ENCODE data around the gene ADARB2. TPM values are rescaled to one million over a fixed set of nuclear protein-coding genes. Genes with fewer than 3 reads are reported as not detected.

ADARB2 gene
- polyA plus RNA-seq, 3 donors: not detected

GRCh38 chr10:1570416-1571051, 166.8 kb downstream of the ADARB2 start:
- Histone ChIP-seq H3K4me1 (ENCODE audit: control insufficient read depth in 1 of 2, insufficient read depth in 2 of 2, low read length in 2 of 2) (no peaks in the 10 kb centered on the region), H3K36me3 (replicated peaks in 1 of 2; ENCODE audit: control insufficient read depth in 1 of 2, insufficient read depth in 2 of 2, low read length in 2 of 2) (no peaks in the 10 kb centered on the region), H3K27ac (ENCODE audit: low read depth in 1 of 2, low read length in 2 of 2) (no peak overlapping the region), H3K27me3 (ENCODE audit: control insufficient read depth in 2 of 2, insufficient read depth in 2 of 2, low read length in 2 of 2) (no peaks in the 10 kb centered on the region), H3K4me2 (replicated peaks; ENCODE audit: extremely low read depth, low read length, poor library complexity, severe bottlenecking) (no peak overlapping the region), H3K9me3 (replicated peaks in 1 of 2; ENCODE audit: control insufficient read depth in 1 of 2, insufficient read depth in 1 of 2, low read length in 2 of 2) (no peaks in the 10 kb centered on the region), H3K4me3 (replicated peaks in 1 of 3; ENCODE audit: low read depth in 2 of 3, low read length in 3 of 3) (no peak overlapping the region), H2AFZ (ENCODE audit: insufficient read depth, low read depth, low read length, poor library complexity, severe bottlenecking) (no peak overlapping the region), H3K9ac (ENCODE audit: insufficient read depth, low read length, poor library complexity, severe bottlenecking) (no peak overlapping the region), H4K20me1 (ENCODE audit: insufficient read depth, low read length) (no peaks in the 10 kb centered on the region), H3K79me2 (ENCODE audit: insufficient read depth, low read length) (no peaks in the 10 kb centered on the region)
- no peak for DNase-seq
- Mint-ChIP-seq H3K4me1 (no peaks in the 10 kb centered on the region), H3K27ac (no peak overlapping the region), H3K9me3 (peaks cover 0 to 4% (median 0%) of the 10 kb centered on the region in 7 donors), H3K4me3 (no peak overlapping the region), H3K36me3 (no peaks in the 10 kb centered on the region), H3K27me3 (ENCODE audit: low read depth in 3 of 3) (peaks cover 1 to 9% (median 1%) of the 10 kb centered on the region in 3 donors)
- intact Hi-C loops (cut with micrococcal nuclease): no loop called here
- no peak for TF ChIP-seq CTCF (IDR thresholded peaks at IDR 0.05)
- WGBS (ENCODE audit: insufficient coverage): 83% methylated on average over 10 of the region's 10 CpGs

- H3K9ac ChIP-seq (ENCODE audit: insufficient read depth, low read length, poor library complexity, severe bottlenecking): no peak overlapping the region
- no peak overlapping the region for H3K4me3 Mint-ChIP-seq
- H3K9me3 ChIP-seq (replicated peaks in 1 of 2; ENCODE audit: control insufficient read depth in 1 of 2, insufficient read depth in 1 of 2, low read length in 2 of 2): no peaks in the 10 kb centered on the region
- no peaks in the 10 kb centered on the region for H3K36me3 ChIP-seq (replicated peaks in 1 of 2; ENCODE audit: control insufficient read depth in 1 of 2, insufficient read depth in 2 of 2, low read length in 2 of 2)
- no peak overlapping the region for H3K4me3 ChIP-seq (replicated peaks in 1 of 3; ENCODE audit: low read depth in 2 of 3, low read length in 3 of 3)
- intact Hi-C loops (cut with micrococcal nuclease): no loop called here
- H3K27me3 Mint-ChIP-seq (ENCODE audit: low read depth in 3 of 3): peaks cover 0 to 9% (median 1%) of the 10 kb centered on the region in 3 donors
- TF ChIP-seq CTCF (IDR thresholded peaks at IDR 0.05): no peak
- H4K20me1 ChIP-seq (ENCODE audit: insufficient read depth, low read length): no peaks in the 10 kb centered on the region
- no peaks in the 10 kb centered on the region for H3K27me3 ChIP-seq (ENCODE audit: control insufficient read depth in 2 of 2, insufficient read depth in 2 of 2, low read length in 2 of 2)
- H3K27ac ChIP-seq (ENCODE audit: low read depth in 1 of 2, low read length in 2 of 2): no peak overlapping the region
- H3K79me2 ChIP-seq (ENCODE audit: insufficient read depth, low read length): no peaks in the 10 kb centered on the region
- H3K4me1 ChIP-seq (ENCODE audit: control insufficient read depth in 1 of 2, insufficient read depth in 2 of 2, low read length in 2 of 2): no peaks in the 10 kb centered on the region
- H3K27ac Mint-ChIP-seq: no peak overlapping the region
- no peaks in the 10 kb centered on the region for H3K36me3 Mint-ChIP-seq
- H3K4me2 ChIP-seq (replicated peaks; ENCODE audit: extremely low read depth, low read length, poor library complexity, severe bottlenecking): no peak overlapping the region
- no peak overlapping the region for H2AFZ ChIP-seq (ENCODE audit: insufficient read depth, low read depth, low read length, poor library complexity, severe bottlenecking)
- WGBS (ENCODE audit: insufficient coverage): no CpG with 5 or more reads among the region's 8 CpGs
- no peak for DNase-seq
- peaks cover 0 to 4% (median 0%) of the 10 kb centered on the region in 7 donors for H3K9me3 Mint-ChIP-seq
- H3K4me1 Mint-ChIP-seq: no peaks in the 10 kb centered on the region
Measured at GRCh38 chr10:1569208-1569607, 168.1 kb downstream of the ADARB2 start.
